Ramos (cell line): ENCODE data around the gene SUGCT.

Experiments
- in situ Hi-C: fragments of 300-500 bp; cut with MboI; formaldehyde crosslinking; loops from one replicate; pipeline ENCODE4 v1.14.3; 2022; ENCODE audit warnings: low sequenced_read_pairs; ENCODE audit not compliant: unreplicated experiment

Gene SUGCT

DNA sequence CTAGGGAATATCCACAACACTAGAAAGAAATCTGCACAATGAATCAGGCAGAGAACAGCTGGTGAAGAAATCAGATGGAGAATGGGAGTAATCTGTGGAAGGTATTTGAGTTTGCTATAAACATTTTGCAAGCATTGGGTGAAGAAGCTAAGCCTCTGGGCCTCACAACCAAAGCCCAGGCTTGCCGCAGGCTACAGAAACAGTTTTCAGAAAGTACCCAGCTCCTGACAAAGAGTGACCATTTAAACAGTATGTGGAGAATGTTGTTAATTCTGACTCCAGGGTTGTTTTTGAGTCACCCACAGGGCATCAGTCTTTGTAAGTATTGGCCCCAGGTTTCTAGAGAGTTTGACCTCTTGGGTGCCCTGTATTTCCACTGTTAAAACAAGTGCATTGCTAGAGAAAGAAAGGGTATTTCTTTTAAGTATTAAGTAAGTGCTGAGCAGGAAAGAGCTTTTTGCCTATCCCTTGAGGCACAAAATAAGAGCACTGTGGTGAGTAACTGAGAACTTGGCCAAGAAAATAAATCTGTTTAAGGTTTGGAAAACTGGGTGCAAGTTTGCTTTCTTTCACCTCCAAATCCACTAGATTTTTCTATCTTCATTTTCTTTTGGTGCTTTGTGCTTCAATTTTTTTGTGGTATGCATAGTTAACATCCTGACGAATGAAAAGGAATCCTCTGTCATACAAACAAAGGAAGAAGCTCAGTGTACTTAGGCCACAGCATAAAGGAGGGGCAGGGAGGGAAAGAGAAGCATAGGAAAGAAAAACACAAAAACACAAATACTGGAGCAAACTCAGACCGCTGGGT lies 691.8 kb downstream of the SUGCT start:
- in situ Hi-C loops: no loop called here

DNA sequence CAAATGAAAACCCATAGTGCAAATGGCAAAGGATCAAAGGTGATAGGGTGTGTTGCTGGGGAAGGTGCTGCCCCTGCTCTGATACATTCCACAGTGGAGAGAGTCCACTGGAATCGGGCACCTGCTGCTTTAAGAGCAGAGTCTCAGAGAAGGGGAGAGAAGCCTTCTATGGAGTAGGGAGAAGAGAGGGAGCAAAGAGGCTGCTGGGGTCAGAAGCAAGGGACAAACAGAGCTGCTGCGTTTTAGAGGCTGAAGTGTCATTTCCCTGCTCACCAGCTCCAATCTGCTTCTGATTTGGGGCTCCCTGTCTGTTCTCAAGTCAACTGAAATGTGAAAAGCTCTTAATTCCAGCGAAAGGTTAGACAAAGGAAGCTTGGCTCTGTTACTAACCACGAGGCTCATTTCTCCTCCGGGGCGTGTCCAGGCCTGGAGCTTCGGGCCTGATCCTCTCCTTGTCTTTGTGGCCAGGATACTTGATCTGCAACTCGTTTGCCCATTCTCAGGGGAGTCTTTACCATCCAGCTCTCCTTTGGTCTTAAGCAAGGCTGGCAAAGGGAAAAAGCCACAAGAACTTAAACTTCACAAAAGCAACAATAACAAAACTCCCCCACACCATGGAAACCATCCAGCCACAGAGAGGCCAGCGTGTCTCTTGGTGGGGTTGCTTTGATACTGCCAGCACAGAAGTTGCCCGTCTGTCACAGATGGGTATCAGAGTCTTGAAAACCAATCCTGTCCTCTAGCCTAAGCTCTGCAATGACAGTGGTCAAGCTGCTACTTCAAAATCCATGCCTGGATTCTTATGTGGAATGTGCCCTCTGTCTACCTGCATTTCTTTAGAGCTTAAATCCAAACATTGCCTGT lies 692.6 kb downstream of the SUGCT start:
- in situ Hi-C loops: no loop called here

DNA sequence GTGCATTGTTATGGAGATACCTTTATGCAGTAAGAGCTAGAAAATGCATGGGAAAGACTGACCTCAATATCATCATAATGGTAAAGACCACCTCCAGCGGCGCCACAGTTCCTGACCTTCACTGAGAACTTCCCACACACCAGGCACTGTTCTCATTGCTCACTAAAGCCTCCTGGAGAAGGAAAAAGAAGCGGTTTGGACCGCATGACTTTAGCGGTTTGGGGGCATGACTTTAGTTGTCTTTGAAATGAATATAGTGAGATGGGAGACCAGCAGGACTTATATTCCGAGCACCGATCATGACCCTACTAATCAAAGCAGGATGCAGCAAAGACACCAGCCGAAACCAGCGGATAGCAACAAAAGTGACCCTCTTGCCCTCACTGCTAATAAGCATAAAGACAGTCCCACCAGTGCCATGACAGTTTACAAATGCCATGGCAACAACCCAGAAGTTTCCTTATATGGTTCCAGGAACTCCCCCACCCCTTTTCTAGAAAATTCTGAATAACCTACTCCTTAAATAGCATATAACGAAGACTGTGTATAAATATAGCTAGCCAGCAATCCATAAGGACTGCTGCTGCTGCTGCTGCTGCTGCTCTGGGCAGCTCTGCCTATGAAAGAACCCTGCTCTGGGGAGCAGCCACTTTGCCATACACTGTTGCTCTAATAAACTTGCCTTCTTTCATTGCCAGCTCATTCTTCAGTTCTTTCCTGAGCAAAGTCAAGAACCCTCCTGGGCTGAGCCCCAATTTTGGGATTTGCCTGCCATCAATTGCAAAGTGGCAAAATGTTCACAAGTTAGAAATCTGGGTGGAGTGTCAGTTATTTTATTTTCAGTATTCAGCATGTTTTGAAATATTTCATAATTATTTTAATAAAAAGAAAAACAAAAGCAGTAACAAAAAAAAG lies 694.1 kb downstream of the SUGCT start:
- in situ Hi-C loops: no loop called here

DNA sequence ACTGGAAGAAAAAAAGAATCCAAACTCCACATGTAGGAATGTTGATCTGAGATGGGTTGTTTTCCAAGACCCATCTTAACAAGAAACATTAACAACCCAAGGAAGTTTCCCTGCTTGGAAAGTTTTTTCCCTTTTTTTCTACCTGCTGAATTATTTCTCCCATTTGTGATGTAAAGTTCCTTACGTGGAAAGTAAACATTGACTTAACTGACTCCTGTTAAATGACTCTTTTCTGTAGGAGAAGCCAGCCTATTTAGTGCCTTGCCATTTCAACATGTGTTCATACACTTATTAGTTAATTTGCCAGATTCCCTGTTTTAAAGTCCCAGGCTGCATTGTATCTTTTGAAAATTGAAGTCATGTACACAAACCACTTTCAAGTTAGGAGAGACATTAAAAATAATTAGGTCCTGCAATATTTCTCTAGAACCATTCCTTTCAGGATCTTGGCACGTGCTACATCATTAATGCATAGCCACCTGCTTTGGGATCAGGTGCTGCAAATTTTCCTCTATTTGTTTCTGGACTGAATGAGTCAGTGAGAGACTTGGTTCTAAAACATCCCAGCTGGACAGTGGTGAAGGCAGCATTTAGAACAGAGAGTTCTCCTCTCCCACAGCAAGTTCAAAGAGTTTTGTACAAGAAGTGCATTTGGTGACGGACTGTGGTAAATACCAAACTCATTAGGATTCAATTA lies 698.5 kb downstream of the SUGCT start:
- in situ Hi-C loops: no loop called here

DNA sequence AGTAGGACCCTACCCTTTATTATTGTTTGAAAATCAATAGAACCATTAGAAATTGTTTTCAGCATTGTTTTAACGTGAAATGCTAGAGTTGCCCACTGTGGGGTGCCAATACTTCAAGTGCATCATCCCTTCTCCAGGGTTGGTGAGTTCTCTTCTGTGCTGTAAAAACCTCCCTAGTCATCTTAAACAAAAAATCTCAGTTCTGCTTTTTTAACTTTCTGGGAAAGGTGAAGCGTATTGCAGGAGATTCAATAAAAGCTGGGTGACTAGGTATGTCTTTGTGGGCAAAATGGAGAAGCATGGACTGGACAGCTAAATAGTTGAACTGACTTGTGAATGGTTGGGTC lies 699.1 kb downstream of the SUGCT start:
- in situ Hi-C loops: no loop called here

DNA sequence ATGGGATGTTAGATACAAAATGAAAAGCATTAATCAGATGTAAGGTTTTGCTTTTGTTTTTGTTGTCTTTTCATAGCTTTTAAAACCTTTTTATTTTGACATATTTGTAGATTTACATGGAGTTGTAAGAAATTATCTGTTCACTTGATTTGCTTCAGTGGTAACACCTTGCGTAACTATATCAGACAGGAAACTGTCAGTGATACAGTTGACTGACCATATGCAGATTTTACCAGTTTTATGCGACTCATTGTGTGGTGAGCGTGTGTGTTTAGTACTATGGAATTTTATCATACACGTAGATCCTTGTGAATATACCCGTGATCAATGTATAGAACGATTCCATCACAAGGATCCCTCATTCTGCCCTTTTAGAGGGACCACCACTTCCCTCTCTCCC lies 701.4 kb downstream of the SUGCT start:
- in situ Hi-C loops: no loop called here

DNA sequence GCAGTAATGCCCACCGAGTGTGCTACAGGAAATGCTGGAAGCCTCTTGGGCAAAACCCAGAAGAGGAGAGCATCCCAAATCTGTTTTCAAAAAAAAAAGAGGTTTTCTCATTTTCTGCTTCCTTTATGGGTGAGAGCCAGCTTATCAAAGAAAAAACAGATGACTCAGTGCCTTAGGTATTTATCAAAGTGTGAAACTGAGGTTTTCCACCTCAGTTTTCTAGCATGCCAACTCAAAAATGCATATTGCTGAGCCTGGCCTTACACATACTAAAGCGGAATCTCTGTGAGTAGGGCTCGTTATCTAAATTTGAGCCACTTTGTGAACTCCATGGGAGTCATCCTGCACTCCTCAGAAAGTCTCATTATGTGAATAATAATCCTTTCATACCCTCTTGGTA lies 705.1 kb downstream of the SUGCT start:
- in situ Hi-C loops: no loop called here

DNA sequence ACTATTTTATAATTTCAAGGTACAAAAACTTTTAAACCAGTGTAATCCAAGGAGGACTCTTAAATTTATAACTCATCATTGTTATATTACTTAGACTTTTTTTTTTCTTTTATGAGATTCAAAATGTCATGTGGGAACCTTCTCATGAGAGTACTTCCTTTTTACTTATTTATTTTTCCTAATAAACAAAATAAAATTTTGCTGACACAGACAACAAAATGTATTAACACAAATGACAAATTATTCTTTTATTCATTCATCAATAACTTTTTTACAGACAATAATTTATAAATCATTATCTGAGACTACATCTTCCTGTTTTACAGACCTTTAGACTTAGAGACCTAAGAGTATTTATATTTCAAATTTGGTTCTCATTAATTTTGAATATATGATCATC lies 706.2 kb downstream of the SUGCT start:
- in situ Hi-C loops: no loop called here

DNA sequence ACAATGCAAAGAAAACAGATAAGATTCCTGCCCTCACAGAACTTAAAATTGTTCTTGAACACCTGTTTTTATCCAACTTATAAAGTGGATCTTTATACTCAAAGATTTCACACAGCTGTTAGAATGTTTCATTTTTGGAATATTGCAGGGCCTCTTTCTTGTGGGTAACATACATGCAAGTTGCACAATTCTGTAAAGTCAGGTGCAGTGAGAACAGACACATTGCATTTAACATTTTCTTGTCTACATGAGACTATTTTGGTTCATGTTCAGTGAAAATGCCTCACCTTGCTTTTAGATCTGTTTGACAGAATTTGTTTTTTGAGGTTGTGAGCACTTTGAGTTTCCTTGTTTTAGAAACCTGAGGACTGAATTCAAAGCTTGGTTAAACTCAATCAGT lies 707.8 kb downstream of the SUGCT start:
- in situ Hi-C loops: no loop called here

DNA sequence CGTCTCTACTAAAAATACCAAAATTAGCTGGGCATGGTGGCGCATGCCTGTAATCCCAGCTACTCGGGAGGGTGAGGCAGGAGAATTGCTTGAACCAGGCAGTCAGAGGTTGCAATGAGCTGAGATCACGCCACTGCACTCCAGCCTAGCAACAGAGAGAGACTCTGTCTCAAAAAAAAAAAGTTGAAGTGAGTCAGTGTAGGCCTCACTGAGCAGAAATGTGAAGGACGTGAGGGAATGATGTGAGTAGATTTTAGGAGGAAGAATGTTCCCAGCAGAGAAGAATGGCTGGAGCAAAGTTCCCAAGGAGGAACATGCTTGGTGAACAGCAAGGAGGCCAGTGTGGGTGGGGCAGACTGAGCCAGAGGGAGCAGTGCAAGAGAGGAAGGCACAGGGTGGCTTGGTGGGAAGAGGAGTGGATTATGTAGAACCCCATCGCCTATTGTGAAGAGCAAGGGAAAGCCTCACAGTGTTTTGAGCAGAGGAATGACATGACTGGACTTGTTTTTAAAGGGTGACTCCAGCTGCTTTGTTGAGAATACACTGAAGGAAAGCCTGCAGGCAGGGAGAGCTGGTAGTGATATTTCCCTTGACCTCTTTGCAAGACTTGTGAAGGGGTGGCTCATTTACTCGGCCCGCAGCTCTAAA lies 708.7 kb downstream of the SUGCT start:
- in situ Hi-C loops: no loop called here

DNA sequence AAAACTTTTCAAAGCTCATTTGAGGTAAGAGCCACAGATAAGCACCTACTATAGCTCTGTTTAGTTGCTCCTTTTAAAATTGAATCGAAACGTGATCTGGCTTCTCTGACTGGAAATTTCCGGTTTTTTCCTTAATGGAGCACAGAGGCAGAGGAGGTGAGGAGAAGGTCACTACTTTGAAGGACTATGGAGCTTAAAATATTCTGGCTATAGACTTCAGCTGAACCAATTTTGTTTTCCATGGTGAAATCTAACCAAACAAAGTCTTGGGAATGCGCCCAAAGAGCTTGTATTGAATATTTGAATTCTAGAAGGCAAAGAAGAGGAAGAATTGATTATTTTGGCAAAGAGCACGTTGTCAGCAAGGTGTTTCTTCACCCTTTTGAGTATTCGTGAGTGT lies 711.1 kb downstream of the SUGCT start:
- in situ Hi-C loops: no loop called here

DNA sequence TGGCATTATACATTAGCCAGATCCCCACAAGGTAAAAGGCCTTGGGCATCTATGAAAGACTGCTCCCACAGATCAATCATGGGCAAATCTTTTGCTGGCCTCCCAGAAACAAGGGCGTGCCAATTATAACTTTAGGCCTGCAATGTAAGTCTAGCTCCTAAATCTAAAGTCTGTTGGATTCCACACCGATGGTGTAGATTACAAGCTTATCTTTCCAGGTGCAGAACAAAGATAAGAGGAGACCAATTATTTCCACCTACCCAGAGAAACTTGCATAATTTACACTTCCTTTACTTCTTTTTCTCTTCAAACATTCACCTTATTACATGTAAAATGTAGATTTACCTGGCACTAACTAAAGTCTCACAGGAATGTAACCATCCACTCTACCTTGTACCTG lies 713.1 kb downstream of the SUGCT start:
- in situ Hi-C loops: no loop called here

DNA sequence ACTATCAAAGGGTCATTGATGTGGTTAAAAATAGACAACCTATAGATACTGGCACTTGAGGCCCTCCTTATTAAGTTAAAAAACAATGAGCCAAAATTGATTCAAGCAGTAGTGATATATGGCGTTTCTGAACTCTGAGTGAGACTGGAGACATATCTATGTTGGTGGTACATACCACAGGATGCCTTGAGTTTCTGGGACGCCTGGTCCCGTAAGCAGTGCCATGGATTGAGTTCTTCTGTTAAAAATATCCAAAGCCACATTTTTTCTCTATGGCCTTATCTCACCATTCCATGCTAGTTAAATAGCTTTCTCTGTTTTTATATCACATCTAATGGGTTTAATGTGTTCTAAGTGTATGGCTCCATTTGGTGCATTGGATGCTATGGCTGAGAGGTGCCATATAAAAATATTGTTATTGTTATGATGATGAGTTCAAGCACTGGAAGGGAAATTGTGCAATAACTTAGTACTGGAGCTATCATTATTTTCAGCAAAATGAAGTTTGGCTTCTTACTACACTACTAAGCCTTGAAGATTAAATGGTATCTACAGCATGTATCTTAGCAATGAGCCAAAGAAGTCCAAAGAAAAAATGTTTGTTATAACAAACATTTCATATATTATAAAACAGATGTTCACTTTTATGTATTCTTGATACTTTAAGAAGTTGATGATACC lies 713.9 kb downstream of the SUGCT start:
- in situ Hi-C loops: no loop called here

DNA sequence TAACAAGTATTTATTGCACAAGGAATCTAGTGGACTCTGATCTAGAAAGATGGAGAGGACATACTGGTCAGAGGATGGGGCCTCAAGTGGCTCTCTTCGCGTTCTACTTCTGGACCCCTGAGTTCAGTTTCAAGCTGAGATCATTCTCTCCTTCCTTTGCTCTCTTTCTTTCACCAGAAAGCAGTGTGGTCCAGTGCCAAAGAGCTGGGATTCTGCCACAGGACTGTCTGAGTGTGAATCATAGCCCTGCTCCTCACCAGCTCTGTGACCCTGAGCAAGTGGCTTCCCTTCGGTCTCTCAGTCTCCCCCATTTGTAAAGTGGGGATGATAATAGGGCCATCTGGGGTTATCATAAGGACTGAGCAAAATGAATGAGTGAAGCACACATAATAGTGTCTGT lies 715.2 kb downstream of the SUGCT start:
- in situ Hi-C loops: no loop called here

DNA sequence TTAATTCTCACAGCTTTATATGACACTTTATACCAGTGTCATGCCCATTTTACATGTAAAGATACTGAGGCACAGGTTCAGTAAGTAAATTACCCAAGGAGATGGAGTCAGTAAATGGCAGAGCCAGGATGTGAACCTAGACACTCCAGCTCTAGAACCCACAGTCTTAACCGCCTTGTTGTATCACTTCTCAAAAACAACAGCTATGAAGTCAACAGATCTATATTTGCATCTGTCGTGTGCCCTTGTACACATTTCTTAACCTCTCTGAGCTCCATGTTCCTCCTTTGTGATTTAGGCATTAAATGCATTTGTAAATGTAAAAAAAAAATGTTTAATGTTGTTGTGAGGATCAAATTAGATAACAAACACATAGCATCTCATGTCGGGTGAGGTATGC lies 716.2 kb downstream of the SUGCT start:
- in situ Hi-C loops: no loop called here

DNA sequence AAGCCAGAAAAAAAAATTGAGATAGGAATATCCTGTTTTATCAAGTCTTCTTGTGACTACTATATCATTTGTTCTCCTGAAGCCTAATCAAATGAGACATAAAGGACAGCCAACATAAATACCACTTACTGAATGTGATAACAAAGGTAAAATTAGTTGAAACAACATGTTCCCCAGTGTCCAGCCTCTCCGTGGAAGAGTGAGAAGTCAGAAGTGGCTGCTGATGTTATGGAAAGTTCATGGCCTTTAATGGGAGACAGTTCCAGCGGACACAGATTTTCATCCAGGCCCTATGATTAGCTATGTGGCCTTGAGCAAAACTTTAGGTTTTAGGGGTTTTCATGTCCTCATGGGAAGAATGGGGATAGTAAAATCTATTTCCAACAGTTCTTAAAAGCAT lies 724.3 kb downstream of the SUGCT start:
- in situ Hi-C loops: no loop called here

DNA sequence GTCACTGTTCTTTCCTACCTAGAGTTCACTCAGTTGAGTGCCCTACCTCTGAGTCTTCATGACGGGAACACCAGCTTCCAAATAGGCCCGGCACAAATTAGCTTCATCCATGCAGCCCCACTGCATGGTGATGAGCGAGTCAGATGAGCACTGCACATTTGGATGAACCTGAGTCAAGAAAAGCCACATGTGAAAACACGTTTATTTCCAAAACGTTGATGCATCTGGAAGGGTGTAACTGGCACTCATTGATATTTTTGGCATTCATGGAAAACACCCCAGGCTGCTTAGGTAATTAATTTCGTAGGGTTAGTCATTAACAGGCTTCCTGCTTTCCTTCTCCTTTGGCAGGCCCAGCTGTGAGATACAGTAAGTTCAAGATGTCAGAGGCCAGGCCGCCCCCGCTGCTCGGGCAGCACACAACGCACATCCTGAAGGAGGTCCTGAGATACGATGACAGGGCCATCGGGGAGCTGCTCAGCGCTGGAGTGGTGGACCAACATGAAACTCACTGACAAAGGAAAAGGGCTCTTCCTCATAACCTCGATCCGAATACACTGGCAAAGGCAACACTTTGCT lies 725.2 kb downstream of the SUGCT start:
- in situ Hi-C loops: no loop called here

DNA sequence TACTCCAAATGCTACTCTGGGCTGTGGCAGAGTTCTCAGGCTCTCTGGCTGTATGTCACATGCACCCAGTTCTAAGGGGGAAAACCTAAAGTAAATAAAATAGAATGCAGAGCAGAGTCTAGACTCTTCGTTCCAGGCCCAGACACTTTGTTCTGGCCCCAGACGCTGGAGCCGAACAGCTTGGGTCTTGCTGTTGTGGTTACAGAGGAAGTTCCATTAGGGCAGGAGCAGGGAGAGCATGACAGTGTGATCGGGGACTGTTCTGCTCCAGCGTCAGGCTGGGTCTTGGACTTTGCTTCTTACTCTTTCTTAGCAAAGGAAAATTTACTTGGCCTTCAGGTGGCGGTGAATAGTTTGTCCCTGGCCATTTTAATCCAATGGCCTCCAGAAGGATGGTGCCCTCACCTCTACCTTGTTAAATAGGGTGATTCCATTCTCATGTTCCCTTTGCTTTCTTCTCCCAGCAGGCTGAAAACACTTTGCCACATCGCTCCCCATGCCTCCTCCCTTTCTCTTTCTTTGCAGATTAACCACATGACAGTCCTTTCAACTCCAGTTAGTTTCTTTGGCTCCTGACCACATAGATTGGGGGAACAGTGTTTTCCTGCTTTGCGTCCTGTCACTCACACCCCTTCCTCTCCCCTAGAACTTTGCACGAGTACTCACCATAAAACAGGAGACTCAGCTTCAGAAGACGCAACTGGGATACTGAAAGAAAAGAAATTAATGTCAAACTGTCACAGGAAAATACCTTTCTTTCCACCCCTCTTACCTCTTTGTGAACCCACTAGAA lies 730.8 kb downstream of the SUGCT start:
- in situ Hi-C loops: no loop called here
